HG03469 (cell line): ENCODE data around the gene PROC.
A peak's percentile ranks its signal among the peaks of the same experiment; 100 is the strongest.
"Not testable (repeated sequence)": the region's sequence is repeated elsewhere in the genome, so short reads cannot be mapped to it uniquely, and the experiment has no call there.

Experiments used
- ATAC-seq: cut with Tn5 transposase; IDR thresholded peaks from one replicate; pipeline ENCODE4 v1.9.1; 2021; ENCODE audit warnings: mild to moderate bottlenecking, moderate library complexity, moderate number of reproducible peaks; ENCODE audit not compliant: unreplicated experiment

The PROC gene

GRCh38 chr2:127392828-127393578, 25.2 kb upstream of the PROC start:
- no peak for ATAC-seq

- ATAC-seq: no peak
These were observed 23.7 kb upstream of the PROC start for GRCh38 chr2:127394492-127394891.

- ATAC-seq: no peak
These were observed 20.5 kb upstream of the PROC start for GRCh38 chr2:127397568-127398238.

- ATAC-seq: peak; percentile 77
These were observed 20.0 kb upstream of the PROC start for GRCh38 chr2:127398239-127398590.

GRCh38 chr2:127400533-127400896, 17.7 kb upstream of the PROC start:
- ATAC-seq: no peak

- ATAC-seq: no peak
These were observed 17.1 kb upstream of the PROC start for GRCh38 chr2:127400897-127401756.

- ATAC-seq: no peak
These were observed 16.2 kb upstream of the PROC start for GRCh38 chr2:127401757-127402695.

- ATAC-seq: no peak
These were observed 14.8 kb upstream of the PROC start for GRCh38 chr2:127403460-127403859.

GRCh38 chr2:127404466-127405254, 13.6 kb upstream of the PROC start:
- ATAC-seq: no peak

- no peak for ATAC-seq
These were observed 13.0 kb upstream of the PROC start for GRCh38 chr2:127405255-127405610.

GRCh38 chr2:127406454-127406853, 11.8 kb upstream of the PROC start:
- ATAC-seq: no peak

- no peak for ATAC-seq
These were observed 11.1 kb upstream of the PROC start for GRCh38 chr2:127407091-127407490.

GRCh38 chr2:127407661-127408003, 10.6 kb upstream of the PROC start:
- ATAC-seq: no peak

GRCh38 chr2:127408004-127408806, 10.0 kb upstream of the PROC start:
- ATAC-seq: peak; percentile 55

GRCh38 chr2:127408807-127409099, 9.5 kb upstream of the PROC start:
- no peak for ATAC-seq

GRCh38 chr2:127409716-127410115, 8.5 kb upstream of the PROC start:
- ATAC-seq: not testable (repeated sequence)

GRCh38 chr2:127410871-127411652, 7.2 kb upstream of the PROC start:
- ATAC-seq: peak; percentile 37

GRCh38 chr2:127411653-127412369, 6.4 kb upstream of the PROC start:
- no peak for ATAC-seq
